Gastroesophageal sphincter (tissue), 3 donors: ENCODE measurements around the gene KIF21A.

Experiments used
- CTCF ChIP-seq, 4 experiments: fragments of 200-600 bp in 2 of 4; fragments of 450-650 bp in 2 of 4; sonication (generic) in 1 of 4; IDR thresholded peaks; one replicate each; pipeline ENCODE4 v1.5.1; 2017 to 2019; ENCODE audit warnings: antibody characterized with exemption in 4 of 4, mild to moderate bottlenecking in 2 of 4, moderate library complexity in 2 of 4
- EP300 ChIP-seq: sonication (generic); formaldehyde crosslinking; IDR thresholded peaks from one replicate; pipeline ENCODE4 v1.6.1; 2017; ENCODE audit warnings: antibody characterized with exemption, mild to moderate bottlenecking

DNA sequence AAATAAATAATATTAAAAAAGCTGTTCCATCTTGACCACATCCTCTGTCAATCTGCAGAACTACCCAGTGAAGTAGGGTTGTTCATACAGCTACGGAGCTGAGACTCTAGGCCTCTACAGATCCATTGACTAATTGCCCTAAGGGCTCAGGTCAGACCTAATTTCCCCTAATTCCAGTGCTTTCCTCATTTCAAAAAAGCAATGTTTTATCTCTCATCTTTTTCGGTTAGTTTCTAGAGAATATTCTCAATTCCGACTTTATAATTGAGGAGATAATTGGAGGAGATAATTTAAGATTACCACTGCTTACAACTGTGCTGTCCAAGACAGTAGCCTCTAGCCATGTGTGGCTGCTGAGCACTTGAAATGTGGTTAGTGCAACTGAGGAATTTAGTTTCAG is 167.1 kb downstream of the KIF21A start:
- TF ChIP-seq EP300 (no peak), CTCF (IDR thresholded peaks at IDR 0.05) (no peak)
